ENCODE measurements around the gene CELF4.

GRCh38 chr18:37612524-37613252 lies 47.1 kb upstream of the CELF4 start:
- no peak for TF ChIP-seq POLR2AphosphoS5 (IDR thresholded peaks at IDR 0.05; ENCODE audit: borderline replicate concordance, low read depth, low read length)
- TF ChIP-seq EZH2 (IDR thresholded peaks at IDR 0.05) = no peak
- TF ChIP-seq FOXP2 (optimal IDR thresholded peaks at IDR 0.05; ENCODE audit: control extremely low read depth, extremely low read length, insufficient read depth) = no peak

All from SK-N-MC (cell line).